AG09309 (cell line): ENCODE measurements around the gene OLIG2.

ENCODE experiments used
- DNase-seq: peaks from one replicate; pipeline ENCODE4 v3.0.0-alpha.2; 2010; ENCODE audit warnings: low read depth
- H3K4me3 ChIP-seq: 2 replicates; pipeline ENCODE4 v1.5.1; 2011; ENCODE audit warnings: mild to moderate bottlenecking, low read depth, low read length, moderate library complexity; ENCODE audit not compliant: control insufficient read depth
- TF ChIP-seq, protein P1 (sequence below): IDR thresholded peaks from 2 replicates; pipeline ENCODE4 v1.5.1; 2011; ENCODE audit warnings: mild to moderate bottlenecking, low read depth, low read length, inconsistent platforms; ENCODE audit not compliant: insufficient read depth, control insufficient read depth; ENCODE audit errors: missing control alignments

Gene OLIG2

DNA sequence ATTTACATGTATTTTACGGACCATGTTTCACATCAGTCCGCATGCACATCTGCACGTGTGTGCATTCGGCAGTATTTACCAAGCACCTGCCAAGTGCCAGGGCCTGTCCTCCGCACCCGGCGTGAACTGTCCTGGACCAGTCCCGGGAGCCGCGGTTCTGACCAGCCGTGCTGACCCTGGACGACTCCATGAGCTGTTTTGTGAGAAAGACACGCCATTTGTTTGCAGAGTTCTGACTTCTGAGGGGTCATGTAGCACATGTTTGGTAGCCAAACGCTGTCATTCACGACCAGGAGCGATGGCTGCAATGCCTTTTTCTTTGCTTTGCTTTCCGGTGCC is 3.3 kb upstream of the OLIG2 start:
- TF ChIP-seq, protein P1, sequence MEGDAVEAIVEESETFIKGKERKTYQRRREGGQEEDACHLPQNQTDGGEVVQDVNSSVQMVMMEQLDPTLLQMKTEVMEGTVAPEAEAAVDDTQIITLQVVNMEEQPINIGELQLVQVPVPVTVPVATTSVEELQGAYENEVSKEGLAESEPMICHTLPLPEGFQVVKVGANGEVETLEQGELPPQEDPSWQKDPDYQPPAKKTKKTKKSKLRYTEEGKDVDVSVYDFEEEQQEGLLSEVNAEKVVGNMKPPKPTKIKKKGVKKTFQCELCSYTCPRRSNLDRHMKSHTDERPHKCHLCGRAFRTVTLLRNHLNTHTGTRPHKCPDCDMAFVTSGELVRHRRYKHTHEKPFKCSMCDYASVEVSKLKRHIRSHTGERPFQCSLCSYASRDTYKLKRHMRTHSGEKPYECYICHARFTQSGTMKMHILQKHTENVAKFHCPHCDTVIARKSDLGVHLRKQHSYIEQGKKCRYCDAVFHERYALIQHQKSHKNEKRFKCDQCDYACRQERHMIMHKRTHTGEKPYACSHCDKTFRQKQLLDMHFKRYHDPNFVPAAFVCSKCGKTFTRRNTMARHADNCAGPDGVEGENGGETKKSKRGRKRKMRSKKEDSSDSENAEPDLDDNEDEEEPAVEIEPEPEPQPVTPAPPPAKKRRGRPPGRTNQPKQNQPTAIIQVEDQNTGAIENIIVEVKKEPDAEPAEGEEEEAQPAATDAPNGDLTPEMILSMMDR = no peak
- no peak overlapping the region for H3K4me3 ChIP-seq
- DNase-seq = no peak

DNA sequence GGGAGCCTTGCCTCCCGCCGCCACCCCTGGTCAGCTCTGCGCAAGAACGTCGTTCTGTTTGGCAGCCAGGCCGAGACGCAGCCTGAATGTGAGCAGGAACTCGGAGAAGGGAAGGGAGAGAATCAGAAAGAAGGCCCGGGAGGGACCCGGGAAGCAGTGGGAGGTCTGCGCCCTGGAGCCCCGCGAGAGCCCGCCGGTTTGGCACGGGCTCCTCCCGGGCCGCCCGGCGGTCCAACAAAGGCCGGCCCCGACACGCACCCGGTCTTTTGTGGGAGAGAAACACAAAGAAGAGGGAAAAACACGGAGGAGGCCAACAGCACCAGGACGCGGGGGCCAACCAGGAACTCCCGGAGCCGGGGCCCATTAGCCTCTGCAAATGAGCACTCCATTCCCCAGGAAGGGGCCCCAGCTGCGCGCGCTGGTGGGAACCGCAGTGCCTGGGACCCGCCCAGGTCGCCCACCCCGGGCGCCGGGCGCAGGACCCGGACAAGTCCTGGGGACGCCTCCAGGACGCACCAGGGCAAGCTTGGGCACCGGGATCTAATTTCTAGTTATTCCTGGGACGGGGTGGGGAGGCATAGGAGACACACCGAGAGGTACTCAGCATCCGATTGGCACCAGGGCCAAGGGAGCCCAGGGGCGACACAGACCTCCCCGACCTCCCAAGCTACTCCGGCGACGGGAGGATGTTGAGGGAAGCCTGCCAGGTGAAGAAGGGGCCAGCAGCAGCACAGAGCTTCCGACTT is 2.7 kb upstream of the OLIG2 start:
- no peak overlapping the region for H3K4me3 ChIP-seq
- TF ChIP-seq, protein P1 = no peak
- no peak for DNase-seq

DNA sequence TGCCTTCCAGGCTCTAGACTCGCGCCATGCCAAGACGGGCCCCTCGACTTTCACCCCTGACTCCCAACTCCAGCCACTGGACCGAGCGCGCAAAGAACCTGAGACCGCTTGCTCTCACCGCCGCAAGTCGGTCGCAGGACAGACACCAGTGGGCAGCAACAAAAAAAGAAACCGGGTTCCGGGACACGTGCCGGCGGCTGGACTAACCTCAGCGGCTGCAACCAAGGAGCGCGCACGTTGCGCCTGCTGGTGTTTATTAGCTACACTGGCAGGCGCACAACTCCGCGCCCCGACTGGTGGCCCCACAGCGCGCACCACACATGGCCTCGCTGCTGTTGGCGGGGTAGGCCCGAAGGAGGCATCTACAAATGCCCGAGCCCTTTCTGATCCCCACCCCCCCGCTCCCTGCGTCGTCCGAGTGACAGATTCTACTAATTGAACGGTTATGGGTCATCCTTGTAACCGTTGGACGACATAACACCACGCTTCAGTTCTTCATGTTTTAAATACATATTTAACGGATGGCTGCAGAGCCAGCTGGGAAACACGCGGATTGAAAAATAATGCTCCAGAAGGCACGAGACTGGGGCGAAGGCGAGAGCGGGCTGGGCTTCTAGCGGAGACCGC is 2.0 kb upstream of the OLIG2 start:
- no peak overlapping the region for H3K4me3 ChIP-seq
- TF ChIP-seq, protein P1 = no peak
- no peak for DNase-seq

DNA sequence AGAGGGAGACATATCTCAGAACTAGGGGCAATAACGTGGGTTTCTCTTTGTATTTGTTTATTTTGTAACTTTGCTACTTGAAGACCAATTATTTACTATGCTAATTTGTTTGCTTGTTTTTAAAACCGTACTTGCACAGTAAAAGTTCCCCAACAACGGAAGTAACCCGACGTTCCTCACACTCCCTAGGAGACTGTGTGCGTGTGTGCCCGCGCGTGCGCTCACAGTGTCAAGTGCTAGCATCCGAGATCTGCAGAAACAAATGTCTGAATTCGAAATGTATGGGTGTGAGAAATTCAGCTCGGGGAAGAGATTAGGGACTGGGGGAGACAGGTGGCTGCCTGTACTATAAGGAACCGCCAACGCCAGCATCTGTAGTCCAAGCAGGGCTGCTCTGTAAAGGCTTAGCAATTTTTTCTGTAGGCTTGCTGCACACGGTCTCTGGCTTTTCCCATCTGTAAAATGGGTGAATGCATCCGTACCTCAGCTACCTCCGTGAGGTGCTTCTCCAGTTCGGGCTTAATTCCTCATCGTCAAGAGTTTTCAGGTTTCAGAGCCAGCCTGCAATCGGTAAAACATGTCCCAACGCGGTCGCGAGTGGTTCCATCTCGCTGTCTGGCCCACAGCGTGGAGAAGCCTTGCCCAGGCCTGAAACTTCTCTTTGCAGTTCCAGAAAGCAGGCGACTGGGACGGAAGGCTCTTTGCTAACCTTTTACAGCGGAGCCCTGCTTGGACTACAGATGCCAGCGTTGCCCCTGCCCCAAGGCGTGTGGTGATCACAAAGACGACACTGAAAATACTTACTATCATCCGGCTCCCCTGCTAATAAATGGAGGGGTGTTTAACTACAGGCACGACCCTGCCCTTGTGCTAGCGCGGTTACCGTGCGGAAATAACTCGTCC is 1.3 kb upstream of the OLIG2 start:
- no peak for DNase-seq
- no peak overlapping the region for H3K4me3 ChIP-seq
- TF ChIP-seq, protein P1 = no peak

DNA sequence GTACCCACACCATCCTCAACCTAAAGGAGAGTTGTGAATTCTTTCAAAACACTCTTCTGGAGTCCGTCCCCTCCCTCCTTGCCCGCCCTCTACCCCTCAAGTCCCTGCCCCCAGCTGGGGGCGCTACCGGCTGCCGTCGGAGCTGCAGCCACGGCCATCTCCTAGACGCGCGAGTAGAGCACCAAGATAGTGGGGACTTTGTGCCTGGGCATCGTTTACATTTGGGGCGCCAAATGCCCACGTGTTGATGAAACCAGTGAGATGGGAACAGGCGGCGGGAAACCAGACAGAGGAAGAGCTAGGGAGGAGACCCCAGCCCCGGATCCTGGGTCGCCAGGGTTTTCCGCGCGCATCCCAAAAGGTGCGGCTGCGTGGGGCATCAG is 638 bp upstream of the OLIG2 start:
- no peak for DNase-seq
- no peak overlapping the region for H3K4me3 ChIP-seq
- TF ChIP-seq, protein P1 = no peak

DNA sequence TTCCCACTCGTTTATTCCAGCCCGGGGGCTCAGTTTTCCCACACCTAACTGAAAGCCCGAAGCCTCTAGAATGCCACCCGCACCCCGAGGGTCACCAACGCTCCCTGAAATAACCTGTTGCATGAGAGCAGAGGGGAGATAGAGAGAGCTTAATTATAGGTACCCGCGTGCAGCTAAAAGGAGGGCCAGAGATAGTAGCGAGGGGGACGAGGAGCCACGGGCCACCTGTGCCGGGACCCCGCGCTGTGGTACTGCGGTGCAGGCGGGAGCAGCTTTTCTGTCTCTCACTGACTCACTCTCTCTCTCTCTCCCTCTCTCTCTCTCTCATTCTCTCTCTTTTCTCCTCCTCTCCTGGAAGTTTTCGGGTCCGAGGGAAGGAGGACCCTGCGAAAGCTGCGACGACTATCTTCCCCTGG is 716 bp downstream of the OLIG2 start:
- no peak overlapping the region for H3K4me3 ChIP-seq
- TF ChIP-seq, protein P1 = no peak
- no peak for DNase-seq
